Esophagus muscularis mucosa (tissue), 4 donors: Measurements from ENCODE around the gene CD80.

Source experiments
- CTCF ChIP-seq, 3 experiments: fragments of 200-600 bp in 2 of 3; fragments of 450-650 bp in 1 of 3; sonication (generic) in 2 of 3; IDR thresholded peaks; one replicate each; pipeline ENCODE4 v1.5.1; 2017 to 2019; ENCODE audit warnings: antibody characterized with exemption in 3 of 3, mild to moderate bottlenecking in 2 of 3, moderate library complexity in 1 of 3
- EP300 ChIP-seq: sonication (generic); formaldehyde crosslinking; IDR thresholded peaks from one replicate; pipeline ENCODE4 v1.6.1; 2017; ENCODE audit warnings: antibody characterized with exemption
- POLR2A ChIP-seq: fragments of 450-650 bp; IDR thresholded peaks from one replicate; pipeline ENCODE4 v1.6.1; 2017; ENCODE audit warnings: antibody characterized with exemption, moderate library complexity, mild to moderate bottlenecking, low read depth
- POLR2AphosphoS5 ChIP-seq, 2 donors: sonication (generic); formaldehyde crosslinking; IDR thresholded peaks; one replicate each; pipeline ENCODE4 v1.6.1; 2017; ENCODE audit warnings: antibody characterized with exemption in 2 of 2

DNA sequence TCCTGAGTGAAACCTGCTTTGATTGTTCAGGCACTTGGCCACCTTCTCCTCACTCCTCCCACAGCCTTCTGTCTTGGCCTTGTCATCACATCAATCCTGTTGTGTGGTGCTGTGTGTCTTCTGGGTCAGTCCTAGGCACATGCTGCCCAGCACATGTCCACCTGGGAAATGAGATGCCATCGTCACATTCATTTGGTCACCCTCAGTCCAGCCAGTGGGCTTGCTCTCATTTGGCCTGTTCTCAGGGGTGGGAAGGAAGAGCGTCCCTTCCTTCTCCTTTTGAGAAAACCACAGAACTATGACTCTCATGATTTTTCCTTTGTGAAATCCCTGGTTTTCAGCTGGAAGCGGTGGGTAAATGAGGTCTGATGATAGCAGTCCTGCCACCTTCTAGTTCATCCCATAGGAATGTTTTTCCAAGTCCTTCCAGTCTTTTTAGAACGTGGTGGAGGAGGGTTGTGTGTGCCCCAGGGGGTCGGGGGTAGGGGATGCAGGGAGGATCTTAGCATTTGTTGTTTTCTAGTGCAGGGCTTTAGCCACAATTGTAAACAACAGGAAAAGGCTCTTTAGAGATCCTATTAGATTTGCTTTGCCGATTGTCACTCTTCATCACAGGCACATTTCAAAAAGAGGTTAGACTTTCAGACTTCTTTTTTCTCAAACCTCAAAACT is 29.8 kb upstream of the CD80 start:
- no peak for TF ChIP-seq CTCF (IDR thresholded peaks at IDR 0.05)
- TF ChIP-seq POLR2AphosphoS5 (IDR thresholded peaks at IDR 0.05): no peak
- no peak for TF ChIP-seq POLR2A
- no peak for TF ChIP-seq EP300
